ENCODE results near the gene TRPV3. TPM values are rescaled to one million over a fixed set of nuclear protein-coding genes. Genes with fewer than 3 reads are reported as not detected.

Gene TRPV3
- total and polyA plus RNA-seq, 9 of the 15 experiments (the other 6 are each of a cell fraction or from before 2014, with no cell fraction given): 0.03 to 0.42 (median 0.11) TPM; not detected in 1

DNA sequence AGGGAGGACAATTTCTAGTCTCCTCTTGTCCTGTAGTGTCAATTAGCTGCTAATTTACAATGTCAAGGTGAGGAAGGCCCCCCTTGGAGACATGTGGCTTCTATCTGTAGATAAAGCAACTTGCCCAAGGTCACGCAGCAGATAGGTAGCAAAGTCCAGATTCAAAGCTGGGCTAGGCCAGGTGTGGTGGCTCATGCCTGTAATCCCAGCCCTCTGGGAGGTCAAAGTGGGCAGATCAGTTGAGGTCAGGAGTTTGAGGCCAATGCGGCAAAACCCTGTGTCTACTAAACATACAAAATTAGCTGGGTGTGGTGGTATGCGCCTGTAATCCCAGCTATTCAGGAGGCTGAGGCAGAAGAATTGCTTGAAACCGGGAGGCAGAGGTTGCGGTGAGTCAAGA lies 11.1 kb downstream of the TRPV3 start:
- Histone ChIP-seq H3K27ac (ENCODE audit: extremely low read depth, low read depth, low read length) (no peak overlapping the region), H3K4me3 (no peak overlapping the region), H3K79me2 (ENCODE audit: control insufficient read depth, insufficient read depth, low read length) (no peaks in the 10 kb centered on the region), H4K20me1 (replicated peaks; ENCODE audit: control insufficient read depth, insufficient read depth, low read length) (no peaks in the 10 kb centered on the region; the same call in 1 of the 2 replicates), H3K4me1 (replicated peaks in 1 of 2; ENCODE audit: control insufficient read depth in 2 of 2, insufficient read depth in 2 of 2, low read length in 2 of 2) (no peaks in the 10 kb centered on the region; a peak in 1 of 5 replicates), H3K9me3 (replicated peaks; ENCODE audit: control insufficient read depth, insufficient read depth, low read depth, low read length) (no peaks in the 10 kb centered on the region), H3K9ac (ENCODE audit: insufficient read depth in 1 of 2, low read depth in 2 of 2, low read length in 2 of 2) (no peak overlapping the region), H3K9me1 (ENCODE audit: control insufficient read depth, insufficient read depth, low read length) (no peaks in the 10 kb centered on the region), H2AFZ (ENCODE audit: low read depth, low read length) (no peak overlapping the region), H3K36me3 (ENCODE audit: control insufficient read depth, insufficient read depth, low read length) (no peaks in the 10 kb centered on the region), H3K27me3 (ENCODE audit: control insufficient read depth in 2 of 2, insufficient read depth in 2 of 2, low read length in 2 of 2) (peaks cover 0 to 46% of the 10 kb centered on the region in 2 experiments; a peak in 2 of 5 replicates), H3K4me2 (ENCODE audit: insufficient read depth, low read length) (no peak overlapping the region)
- in situ Hi-C loops (cut with MboI): no loop called here
- DNase-seq (ENCODE audit: extremely low read depth in 1 of 4, low spot score in 3 of 4) (no peak), FAIRE-seq (no peak), ATAC-seq (no peak)
- WGBS (ENCODE audit: insufficient coverage, low coverage, missing lambda C conversion rate): 25% methylated on average over 5 of the region's 5 CpGs
- POLR2A ChIA-PET: no interaction called here
- CTCF ChIA-PET (ENCODE audit: low intra/inter-chr PET ratio): no interaction called here
- TF ChIP-seq ATF1 (CRISPR knock-in tag; IDR thresholded peaks at IDR 0.05) (no peak), ATF1 (tag; IDR thresholded peaks at IDR 0.05) (no peak), BCOR (IDR thresholded peaks at IDR 0.05) (no peak), FOXK1 (CRISPR knock-in tag; IDR thresholded peaks at IDR 0.05; ENCODE audit: borderline replicate concordance) (no peak), L3MBTL2 (IDR thresholded peaks at IDR 0.05) (no peak), KLF1 (tag; IDR thresholded peaks at IDR 0.05) (no peak), NEUROD1 (IDR thresholded peaks at IDR 0.05; ENCODE audit: borderline replicate concordance, low read depth, low read length, partially characterized antibody) (no peak), ZEB2 (IDR thresholded peaks at IDR 0.05) (no peak)
- TF ChIP-seq, protein P1, sequence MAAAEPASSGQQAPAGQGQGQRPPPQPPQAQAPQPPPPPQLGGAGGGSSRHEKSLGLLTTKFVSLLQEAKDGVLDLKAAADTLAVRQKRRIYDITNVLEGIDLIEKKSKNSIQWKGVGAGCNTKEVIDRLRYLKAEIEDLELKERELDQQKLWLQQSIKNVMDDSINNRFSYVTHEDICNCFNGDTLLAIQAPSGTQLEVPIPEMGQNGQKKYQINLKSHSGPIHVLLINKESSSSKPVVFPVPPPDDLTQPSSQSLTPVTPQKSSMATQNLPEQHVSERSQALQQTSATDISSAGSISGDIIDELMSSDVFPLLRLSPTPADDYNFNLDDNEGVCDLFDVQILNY (CRISPR knock-in tag; IDR thresholded peaks at IDR 0.05): no peak
- TF ChIP-seq, protein P2, sequence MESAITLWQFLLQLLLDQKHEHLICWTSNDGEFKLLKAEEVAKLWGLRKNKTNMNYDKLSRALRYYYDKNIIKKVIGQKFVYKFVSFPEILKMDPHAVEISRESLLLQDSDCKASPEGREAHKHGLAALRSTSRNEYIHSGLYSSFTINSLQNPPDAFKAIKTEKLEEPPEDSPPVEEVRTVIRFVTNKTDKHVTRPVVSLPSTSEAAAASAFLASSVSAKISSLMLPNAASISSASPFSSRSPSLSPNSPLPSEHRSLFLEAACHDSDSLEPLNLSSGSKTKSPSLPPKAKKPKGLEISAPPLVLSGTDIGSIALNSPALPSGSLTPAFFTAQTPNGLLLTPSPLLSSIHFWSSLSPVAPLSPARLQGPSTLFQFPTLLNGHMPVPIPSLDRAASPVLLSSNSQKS (CRISPR knock-in tag; IDR thresholded peaks at IDR 0.05): no peak
- no TSS peak for BruUV-seq (replicated peaks)
- intact Hi-C loops (cut with micrococcal nuclease): no loop called here
